GM23338 (cell line): Measurements from ENCODE around the gene MTHFD2. TPM values are rescaled to one million over a fixed set of nuclear protein-coding genes. Genes with fewer than 3 reads are reported as not detected.

Source experiments
- ATAC-seq: fragments of 200-7000 bp; cut with Tn5 transposase; 3 replicates; pipeline ENCODE4 v1.9.1; 2020
- DNase-seq: peaks from one replicate; pipeline ENCODE4 v3.0.0-alpha.2; 2015; ENCODE audit warnings: low spot score
- H2AFZ ChIP-seq: fragments of 200-600 bp; sonication (generic); 2 replicates; pipeline ENCODE4 v1.8.0; 2016; ENCODE audit warnings: antibody characterized with exemption, mild to moderate bottlenecking, moderate library complexity
- H3F3A ChIP-seq: fragments of 200-600 bp; sonication (generic); replicated peaks from 2 replicates; pipeline ENCODE4 v1.8.0; 2017; ENCODE audit warnings: antibody characterized with exemption, mixed run types, low read depth
- H3K27ac ChIP-seq: fragments of 200-600 bp; sonication (generic); 2 replicates; pipeline ENCODE4 v1.6.1; 2016; ENCODE audit warnings: low read depth
- H3K27me3 ChIP-seq: fragments of 200-600 bp; sonication (generic); 2 replicates; pipeline ENCODE4 v1.8.0; 2016; ENCODE audit warnings: mild to moderate bottlenecking, mixed run types, moderate library complexity; ENCODE audit not compliant: insufficient read depth
- H3K36me3 ChIP-seq: fragments of 200-600 bp; sonication (generic); 2 replicates; pipeline ENCODE4 v1.8.0; 2016; ENCODE audit warnings: mild to moderate bottlenecking; ENCODE audit not compliant: insufficient read depth
- H3K4me1 ChIP-seq: fragments of 200-600 bp; sonication (generic); 2 replicates; pipeline ENCODE4 v1.8.0; 2016; ENCODE audit warnings: mild to moderate bottlenecking, moderate library complexity; ENCODE audit not compliant: insufficient read depth
- H3K4me2 ChIP-seq: fragments of 200-600 bp; sonication (generic); 2 replicates; pipeline ENCODE4 v1.7.1; 2017; ENCODE audit warnings: mixed run types
- H3K4me3 ChIP-seq: fragments of 200-600 bp; sonication (generic); 2 replicates; pipeline ENCODE4 v1.6.1; 2016; ENCODE audit warnings: mixed run types
- H3K79me2 ChIP-seq: fragments of 200-600 bp; sonication (generic); replicated peaks from 2 replicates; pipeline ENCODE4 v1.8.0; 2017; ENCODE audit warnings: mild to moderate bottlenecking; ENCODE audit not compliant: insufficient read depth
- H3K9me2 ChIP-seq: fragments of 200-600 bp; sonication (generic); 2 replicates; pipeline ENCODE4 v1.8.0; 2017; ENCODE audit not compliant: insufficient read depth
- H4K20me1 ChIP-seq: fragments of 200-600 bp; sonication (generic); replicated peaks from 2 replicates; pipeline ENCODE4 v1.8.0; 2017; ENCODE audit warnings: mild to moderate bottlenecking; ENCODE audit not compliant: insufficient read depth
- H3K27ac Mint-ChIP-seq: 2 replicates; pipeline ENCODE4 v1.8.0; 2020; ENCODE audit warnings: inconsistent platforms, mild to moderate bottlenecking, moderate library complexity, mixed read lengths
- H3K27me3 Mint-ChIP-seq: 3 replicates; pipeline ENCODE4 v1.8.0; 2022; ENCODE audit warnings: low read depth, mild to moderate bottlenecking, moderate library complexity, mixed read lengths, inconsistent platforms; ENCODE audit not compliant: insufficient read depth, poor library complexity
- H3K36me3 Mint-ChIP-seq: 3 replicates; pipeline ENCODE4 v1.8.0; 2021; ENCODE audit warnings: low read depth, mild to moderate bottlenecking, inconsistent platforms, moderate library complexity, mixed read lengths
- H3K4me1 Mint-ChIP-seq: 3 replicates; pipeline ENCODE4 v1.8.0; 2020; ENCODE audit warnings: mild to moderate bottlenecking, inconsistent platforms, mixed read lengths
- H3K4me3 Mint-ChIP-seq: 3 replicates; pipeline ENCODE4 v1.8.0; 2021; ENCODE audit warnings: moderate library complexity, mild to moderate bottlenecking, inconsistent platforms, mixed read lengths
- H3K9me3 Mint-ChIP-seq: 3 replicates; pipeline ENCODE4 v1.8.0; 2020; ENCODE audit warnings: moderate library complexity, mild to moderate bottlenecking, inconsistent platforms, mixed read lengths
- CREB1 ChIP-seq: fragments of 250-450 bp; sonication (Bioruptor Pico); IDR thresholded peaks from 2 replicates; pipeline ENCODE4 v1.5.0; 2020; ENCODE audit warnings: low read depth, mild to moderate bottlenecking, moderate library complexity
- EZH2phosphoT487 ChIP-seq: fragments of 200-600 bp; sonication (generic); IDR thresholded peaks from one replicate; pipeline ENCODE4 v1.8.1; 2018; ENCODE audit warnings: antibody characterized with exemption; ENCODE audit not compliant: unreplicated experiment
- POLR2AphosphoS5 ChIP-seq: IDR thresholded peaks from 2 replicates; pipeline ENCODE4 v1.6.1; 2016; ENCODE audit warnings: antibody characterized with exemption, low read depth
- ZNF331 ChIP-seq: fragments of 250-450 bp; sonication (Bioruptor Pico); IDR thresholded peaks from 2 replicates; pipeline ENCODE4 v1.5.0; 2020; ENCODE audit warnings: low read depth, mild to moderate bottlenecking, moderate library complexity
- polyA plus RNA-seq: library from polyadenylated mRNA; unstranded; fragments of >200 nt; fragmentation: Nextera tagmentation; extraction: Ambion mirVana; gene quantifications from 2 replicates; pipeline ENCODE4 v1.2.1, GENCODE V29; 2016
- total RNA-seq: library from RNA; depleted of rRNA; stranded (reverse); fragments of >200 nt; shearing (Covaris generic); gene quantifications from 2 replicates; pipeline ENCODE4 v1.2.3, GENCODE V29; 2014
- TF ChIP-seq, protein P1 (sequence below), 2 experiments: fragments of 200-600 bp in 1 of 2; sonication (generic) in 1 of 2; conservative IDR thresholded peaks; 2 replicates each; pipeline versions ENCODE4 v1.5.1 to v1.6.1; 2016 to 2017; ENCODE audit warnings: antibody characterized with exemption in 2 of 2, low read depth in 2 of 2, mild to moderate bottlenecking in 2 of 2, moderate library complexity in 1 of 2
- TF ChIP-seq, protein P2 (sequence below): IDR thresholded peaks from one replicate; pipeline ENCODE4 v1.6.1; 2018; ENCODE audit warnings: antibody characterized with exemption; ENCODE audit not compliant: unreplicated experiment

Gene MTHFD2
- total and polyA plus RNA-seq, 2 experiments from 2014 or later = 279 to 281 TPM

DNA sequence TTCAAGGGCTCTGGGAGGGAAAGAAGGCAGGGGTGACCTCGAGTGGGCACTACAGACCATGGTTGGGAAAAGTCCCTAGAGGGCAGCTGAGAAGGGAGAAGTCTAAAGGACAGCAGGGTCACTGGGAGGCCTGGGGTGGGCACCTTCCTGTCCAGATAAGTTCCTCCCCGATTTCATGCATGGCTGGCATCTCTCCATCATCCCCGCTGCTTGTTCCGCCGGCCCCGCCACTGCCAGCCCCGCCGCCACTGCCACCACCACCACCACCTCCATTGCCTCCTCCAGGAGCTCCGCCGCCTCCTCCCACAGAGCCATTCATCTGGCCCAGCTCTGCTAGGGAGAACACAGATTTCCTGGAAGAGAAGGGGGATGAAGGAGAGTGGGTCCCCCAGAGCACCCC, 53.6 kb downstream of the MTHFD2 start:
- H3K4me2 ChIP-seq = no peak overlapping the region

DNA sequence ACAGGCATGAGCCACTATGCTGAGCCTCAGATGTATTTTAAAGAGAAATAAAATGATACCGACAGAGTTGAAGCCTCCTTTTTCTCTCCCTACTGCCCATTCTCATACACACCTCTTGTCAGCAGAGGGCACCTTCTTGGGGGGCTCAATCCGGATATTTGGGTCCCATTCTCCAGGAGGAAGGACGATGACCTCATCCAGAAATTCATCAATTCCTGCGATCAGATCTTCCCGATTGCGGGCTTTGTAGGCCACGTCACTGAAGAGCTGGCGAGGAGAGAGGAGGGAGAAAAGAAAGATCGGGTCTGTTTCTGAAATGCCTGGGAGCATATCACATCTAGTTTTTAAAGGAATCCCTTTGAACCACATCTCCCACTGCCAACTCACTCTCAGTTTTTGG, 54.4 kb downstream of the MTHFD2 start:
- peaks cover 2% of the 10 kb centered on the region; the same call in 1 of the 3 replicates for H3K4me1 Mint-ChIP-seq
- no peak overlapping the region for H3K4me3 ChIP-seq
- H3K4me2 ChIP-seq = no peak overlapping the region
- no peak for ATAC-seq
- DNase-seq = no peak
- no peaks in the 10 kb centered on the region for H3K79me2 ChIP-seq
- H2AFZ ChIP-seq = no peak overlapping the region
- no peaks in the 10 kb centered on the region for H3F3A ChIP-seq
- TF ChIP-seq, protein P1, sequence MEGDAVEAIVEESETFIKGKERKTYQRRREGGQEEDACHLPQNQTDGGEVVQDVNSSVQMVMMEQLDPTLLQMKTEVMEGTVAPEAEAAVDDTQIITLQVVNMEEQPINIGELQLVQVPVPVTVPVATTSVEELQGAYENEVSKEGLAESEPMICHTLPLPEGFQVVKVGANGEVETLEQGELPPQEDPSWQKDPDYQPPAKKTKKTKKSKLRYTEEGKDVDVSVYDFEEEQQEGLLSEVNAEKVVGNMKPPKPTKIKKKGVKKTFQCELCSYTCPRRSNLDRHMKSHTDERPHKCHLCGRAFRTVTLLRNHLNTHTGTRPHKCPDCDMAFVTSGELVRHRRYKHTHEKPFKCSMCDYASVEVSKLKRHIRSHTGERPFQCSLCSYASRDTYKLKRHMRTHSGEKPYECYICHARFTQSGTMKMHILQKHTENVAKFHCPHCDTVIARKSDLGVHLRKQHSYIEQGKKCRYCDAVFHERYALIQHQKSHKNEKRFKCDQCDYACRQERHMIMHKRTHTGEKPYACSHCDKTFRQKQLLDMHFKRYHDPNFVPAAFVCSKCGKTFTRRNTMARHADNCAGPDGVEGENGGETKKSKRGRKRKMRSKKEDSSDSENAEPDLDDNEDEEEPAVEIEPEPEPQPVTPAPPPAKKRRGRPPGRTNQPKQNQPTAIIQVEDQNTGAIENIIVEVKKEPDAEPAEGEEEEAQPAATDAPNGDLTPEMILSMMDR (conservative IDR thresholded peaks at IDR 0.05; ENCODE audit: low read depth in 2 of 2) = 0 out of 4 replicates have a peak, but pooled peaks of 1 of the 2 experiments have one; percentile 11
- no peak for TF ChIP-seq CREB1
- H3K9me2 ChIP-seq = no peaks in the 10 kb centered on the region
- H3K27me3 ChIP-seq = no peaks in the 10 kb centered on the region
- no peak overlapping the region for H3K4me3 Mint-ChIP-seq
- H4K20me1 ChIP-seq = no peaks in the 10 kb centered on the region
- no peaks in the 10 kb centered on the region for H3K9me3 Mint-ChIP-seq
- H3K27me3 Mint-ChIP-seq = peaks cover 9% of the 10 kb centered on the region
- H3K4me1 ChIP-seq = no peaks in the 10 kb centered on the region
- no peaks in the 10 kb centered on the region for H3K36me3 ChIP-seq
- H3K27ac Mint-ChIP-seq = no peak overlapping the region
- no peak overlapping the region for H3K27ac ChIP-seq
- no peaks in the 10 kb centered on the region for H3K36me3 Mint-ChIP-seq

More for the DNA sequence above, 53.6 kb downstream of the MTHFD2 start:
- no peaks in the 10 kb centered on the region for H3K4me1 ChIP-seq
- no peak overlapping the region for H3K27ac ChIP-seq
- no peak overlapping the region for H3K27ac Mint-ChIP-seq
- H3K9me2 ChIP-seq = no peaks in the 10 kb centered on the region
- no peaks in the 10 kb centered on the region for H3K27me3 ChIP-seq
- H3K4me3 ChIP-seq = no peak overlapping the region
- DNase-seq (no peak), ATAC-seq (no peak)
- H3K79me2 ChIP-seq = no peaks in the 10 kb centered on the region
- no peaks in the 10 kb centered on the region for H4K20me1 ChIP-seq
- no peak for TF ChIP-seq ZNF331
- no peak for TF ChIP-seq POLR2AphosphoS5
- TF ChIP-seq CREB1 = no peak
- TF ChIP-seq EZH2phosphoT487 = no peak
- TF ChIP-seq, protein P2, sequence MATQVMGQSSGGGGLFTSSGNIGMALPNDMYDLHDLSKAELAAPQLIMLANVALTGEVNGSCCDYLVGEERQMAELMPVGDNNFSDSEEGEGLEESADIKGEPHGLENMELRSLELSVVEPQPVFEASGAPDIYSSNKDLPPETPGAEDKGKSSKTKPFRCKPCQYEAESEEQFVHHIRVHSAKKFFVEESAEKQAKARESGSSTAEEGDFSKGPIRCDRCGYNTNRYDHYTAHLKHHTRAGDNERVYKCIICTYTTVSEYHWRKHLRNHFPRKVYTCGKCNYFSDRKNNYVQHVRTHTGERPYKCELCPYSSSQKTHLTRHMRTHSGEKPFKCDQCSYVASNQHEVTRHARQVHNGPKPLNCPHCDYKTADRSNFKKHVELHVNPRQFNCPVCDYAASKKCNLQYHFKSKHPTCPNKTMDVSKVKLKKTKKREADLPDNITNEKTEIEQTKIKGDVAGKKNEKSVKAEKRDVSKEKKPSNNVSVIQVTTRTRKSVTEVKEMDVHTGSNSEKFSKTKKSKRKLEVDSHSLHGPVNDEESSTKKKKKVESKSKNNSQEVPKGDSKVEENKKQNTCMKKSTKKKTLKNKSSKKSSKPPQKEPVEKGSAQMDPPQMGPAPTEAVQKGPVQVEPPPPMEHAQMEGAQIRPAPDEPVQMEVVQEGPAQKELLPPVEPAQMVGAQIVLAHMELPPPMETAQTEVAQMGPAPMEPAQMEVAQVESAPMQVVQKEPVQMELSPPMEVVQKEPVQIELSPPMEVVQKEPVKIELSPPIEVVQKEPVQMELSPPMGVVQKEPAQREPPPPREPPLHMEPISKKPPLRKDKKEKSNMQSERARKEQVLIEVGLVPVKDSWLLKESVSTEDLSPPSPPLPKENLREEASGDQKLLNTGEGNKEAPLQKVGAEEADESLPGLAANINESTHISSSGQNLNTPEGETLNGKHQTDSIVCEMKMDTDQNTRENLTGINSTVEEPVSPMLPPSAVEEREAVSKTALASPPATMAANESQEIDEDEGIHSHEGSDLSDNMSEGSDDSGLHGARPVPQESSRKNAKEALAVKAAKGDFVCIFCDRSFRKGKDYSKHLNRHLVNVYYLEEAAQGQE = no peak
- TF ChIP-seq, protein P1 (conservative IDR thresholded peaks at IDR 0.05; ENCODE audit: low read depth in 2 of 2) = no peak
- no peaks in the 10 kb centered on the region for H3F3A ChIP-seq
- no peak overlapping the region for H3K4me3 Mint-ChIP-seq
- H3K36me3 Mint-ChIP-seq = no peaks in the 10 kb centered on the region
- H3K4me1 Mint-ChIP-seq = peaks cover 2% of the 10 kb centered on the region; the same call in 1 of the 3 replicates
- H3K27me3 Mint-ChIP-seq = peaks cover 15% of the 10 kb centered on the region
- no peak overlapping the region for H2AFZ ChIP-seq
- H3K36me3 ChIP-seq = no peaks in the 10 kb centered on the region
- no peaks in the 10 kb centered on the region for H3K9me3 Mint-ChIP-seq
